ENCODE results near the gene POTEM.
"Not testable (repeated sequence)": the region's sequence is repeated elsewhere in the genome, so short reads cannot be mapped to it uniquely, and the experiment has no call there.

POTEM gene

DNA sequence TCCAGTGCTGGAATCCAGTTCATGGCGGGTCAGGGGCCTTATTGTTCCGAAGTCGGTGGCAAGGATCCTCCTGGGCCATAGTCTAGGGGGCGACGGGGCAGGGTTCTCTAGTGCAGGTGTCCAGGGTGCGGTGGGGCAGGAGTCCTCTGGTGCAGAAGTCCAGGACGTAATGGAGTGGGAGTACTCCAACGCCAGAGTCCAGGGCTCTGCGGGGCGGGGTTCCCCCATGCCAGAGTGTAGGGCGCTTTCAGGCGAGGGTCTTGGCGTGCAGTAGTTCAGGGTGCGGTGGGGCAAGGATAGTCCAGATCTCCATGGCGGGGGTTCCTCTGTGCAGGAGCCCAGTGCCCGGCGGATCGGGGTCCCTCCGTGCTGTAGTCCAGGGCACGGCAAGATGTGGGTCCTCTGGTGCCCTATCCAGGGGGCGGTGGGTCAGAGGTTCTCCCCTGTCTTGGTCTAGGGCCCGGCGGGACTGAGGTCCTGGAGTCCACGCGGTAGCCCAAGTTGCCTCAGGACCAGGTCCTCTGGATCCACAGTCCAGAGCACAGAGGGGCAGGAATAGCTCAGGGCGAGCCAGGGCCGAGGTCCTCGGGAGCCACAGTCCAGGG, 70.9 kb downstream of the POTEM start:
- DNase-seq (ENCODE audit: low read depth) = not testable (repeated sequence)

DNA sequence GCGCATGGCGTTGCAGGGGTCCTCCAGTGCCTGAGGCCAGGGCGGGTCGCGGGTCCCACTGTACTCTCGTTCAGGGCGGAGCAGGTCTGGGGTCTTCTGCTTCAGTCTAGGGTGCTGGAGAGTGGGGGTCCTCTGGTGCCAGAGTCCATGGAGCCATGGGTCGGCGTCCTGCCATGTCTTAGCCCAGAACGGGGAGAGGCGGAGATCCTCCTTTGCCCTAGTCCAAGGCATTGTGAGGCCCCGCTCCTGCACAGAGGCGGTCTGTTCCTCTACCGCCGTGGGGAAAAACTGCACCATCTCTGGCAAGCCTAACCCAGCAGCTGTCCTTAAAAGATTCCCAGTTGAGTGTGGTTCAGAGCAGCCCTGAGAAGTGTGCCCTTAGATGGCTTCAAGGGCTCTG, 71.6 kb downstream of the POTEM start:
- not testable (repeated sequence) for DNase-seq (ENCODE audit: low read depth)

DNA sequence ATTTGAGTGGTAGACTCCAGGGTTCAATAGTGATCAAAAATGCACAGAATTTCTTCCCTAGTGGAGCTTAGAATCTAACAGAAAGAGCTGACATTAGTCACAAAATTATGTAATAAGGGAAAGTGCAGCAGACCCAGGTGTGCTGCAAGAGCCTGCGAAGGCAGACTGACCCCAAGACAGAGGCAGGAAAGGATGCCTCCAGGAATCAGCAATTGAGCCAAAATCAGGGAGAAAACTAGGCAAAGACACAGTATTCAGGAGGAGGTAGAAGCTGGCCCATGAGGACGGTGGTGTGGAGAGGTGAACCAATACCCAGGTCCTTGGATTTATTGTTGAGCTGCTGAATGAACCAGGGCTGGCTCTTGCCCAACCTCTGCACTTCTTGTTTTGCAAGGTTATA, 76.2 kb downstream of the POTEM start:
- not testable (repeated sequence) for DNase-seq (ENCODE audit: low read depth)
